ENCODE measurements around the gene SPCS2.

The SPCS2 gene

GRCh38 chr11:74927496-74927895 lies 21.6 kb upstream of the SPCS2 start:
- no peak for TF ChIP-seq CTCF (IDR thresholded peaks at IDR 0.05)
- no peaks in the 10 kb centered on the region for H3K36me3 ChIP-seq (ENCODE audit: control insufficient read depth, insufficient read depth, low read length)
- no peaks in the 10 kb centered on the region for H3K9me3 ChIP-seq (ENCODE audit: control insufficient read depth, low read length)
- H3K4me3 ChIP-seq (ENCODE audit: low read depth, low read length) = no peak overlapping the region
- no peaks in the 10 kb centered on the region for H3K4me1 ChIP-seq
- H2AFZ ChIP-seq = no peak overlapping the region
- no peak overlapping the region for H3K9ac ChIP-seq
- H3K27me3 ChIP-seq (ENCODE audit: control insufficient read depth, insufficient read depth, low read length) = no peaks in the 10 kb centered on the region
- no peak overlapping the region for H3K4me2 ChIP-seq (ENCODE audit: low read length)
- H3K79me2 ChIP-seq = no peaks in the 10 kb centered on the region
- H3K27ac ChIP-seq = no peak overlapping the region

- H3K79me2 ChIP-seq = no peaks in the 10 kb centered on the region
- TF ChIP-seq CTCF (IDR thresholded peaks at IDR 0.05) = peak; percentile 76
- no peak overlapping the region for H3K27ac ChIP-seq
- H3K27me3 ChIP-seq (ENCODE audit: control insufficient read depth, insufficient read depth, low read length) = no peaks in the 10 kb centered on the region
- no peak overlapping the region for H3K9ac ChIP-seq
- no peak overlapping the region for H3K4me2 ChIP-seq (ENCODE audit: low read length)
- no peaks in the 10 kb centered on the region for H3K4me1 ChIP-seq
- no peak overlapping the region for H2AFZ ChIP-seq
- H3K36me3 ChIP-seq (ENCODE audit: control insufficient read depth, insufficient read depth, low read length) = no peaks in the 10 kb centered on the region
- H3K9me3 ChIP-seq (ENCODE audit: control insufficient read depth, low read length) = no peaks in the 10 kb centered on the region
- no peak overlapping the region for H3K4me3 ChIP-seq (ENCODE audit: low read depth, low read length)
These were observed 19.4 kb upstream of the SPCS2 start for GRCh38 chr11:74929431-74930363.

GRCh38 chr11:74932169-74932568 lies 16.9 kb upstream of the SPCS2 start:
- H3K4me1 ChIP-seq = no peaks in the 10 kb centered on the region
- no peak overlapping the region for H3K9ac ChIP-seq
- H3K27me3 ChIP-seq (ENCODE audit: control insufficient read depth, insufficient read depth, low read length) = no peaks in the 10 kb centered on the region
- H3K27ac ChIP-seq = no peak overlapping the region
- no peak overlapping the region for H3K4me3 ChIP-seq (ENCODE audit: low read depth, low read length)
- H3K9me3 ChIP-seq (ENCODE audit: control insufficient read depth, low read length) = no peaks in the 10 kb centered on the region
- no peaks in the 10 kb centered on the region for H3K36me3 ChIP-seq (ENCODE audit: control insufficient read depth, insufficient read depth, low read length)
- TF ChIP-seq CTCF (IDR thresholded peaks at IDR 0.05) = no peak
- H2AFZ ChIP-seq = no peak overlapping the region
- no peak overlapping the region for H3K4me2 ChIP-seq (ENCODE audit: low read length)
- no peaks in the 10 kb centered on the region for H3K79me2 ChIP-seq

- Histone ChIP-seq H3K4me1 (no peaks in the 10 kb centered on the region), H3K79me2 (no peaks in the 10 kb centered on the region), H3K9me3 (ENCODE audit: control insufficient read depth, low read length) (no peaks in the 10 kb centered on the region), H3K27me3 (ENCODE audit: control insufficient read depth, insufficient read depth, low read length) (no peaks in the 10 kb centered on the region), H3K27ac (no peak overlapping the region), H3K4me3 (ENCODE audit: low read depth, low read length) (no peak overlapping the region), H3K9ac (no peak overlapping the region), H3K36me3 (ENCODE audit: control insufficient read depth, insufficient read depth, low read length) (no peaks in the 10 kb centered on the region), H2AFZ (no peak overlapping the region), H3K4me2 (ENCODE audit: low read length) (no peak overlapping the region)
- TF ChIP-seq CTCF (IDR thresholded peaks at IDR 0.05) = no peak
These were observed 16.3 kb upstream of the SPCS2 start for GRCh38 chr11:74932797-74933196.

- H2AFZ ChIP-seq = no peak overlapping the region
- H3K4me3 ChIP-seq (ENCODE audit: low read depth, low read length) = no peak overlapping the region
- no peaks in the 10 kb centered on the region for H3K79me2 ChIP-seq
- H3K4me1 ChIP-seq = no peaks in the 10 kb centered on the region
- no peak overlapping the region for H3K27ac ChIP-seq
- no peak overlapping the region for H3K4me2 ChIP-seq (ENCODE audit: low read length)
- H3K27me3 ChIP-seq (ENCODE audit: control insufficient read depth, insufficient read depth, low read length) = no peaks in the 10 kb centered on the region
- no peaks in the 10 kb centered on the region for H3K9me3 ChIP-seq (ENCODE audit: control insufficient read depth, low read length)
- no peak for TF ChIP-seq CTCF (IDR thresholded peaks at IDR 0.05)
- H3K9ac ChIP-seq = no peak overlapping the region
- H3K36me3 ChIP-seq (ENCODE audit: control insufficient read depth, insufficient read depth, low read length) = no peaks in the 10 kb centered on the region
These were observed 15.3 kb upstream of the SPCS2 start for GRCh38 chr11:74933765-74934164.
